HG03135 (cell line): ENCODE data around the gene ISOC2.
"Not testable (repeated sequence)": the region's sequence is repeated elsewhere in the genome, so short reads cannot be mapped to it uniquely, and the experiment has no call there.

ENCODE experiments used
- ATAC-seq: cut with Tn5 transposase; IDR thresholded peaks from one replicate; pipeline ENCODE4 v1.9.1; 2021; ENCODE audit warnings: mild to moderate bottlenecking, moderate library complexity; ENCODE audit not compliant: unreplicated experiment

ISOC2 gene

GRCh38 chr19:55418185-55418584 lies 43.3 kb downstream of the ISOC2 start:
- no peak for ATAC-seq

GRCh38 chr19:55410168-55410567 lies 51.3 kb downstream of the ISOC2 start:
- no peak for ATAC-seq

GRCh38 chr19:55409179-55409578 lies 52.3 kb downstream of the ISOC2 start:
- ATAC-seq: not testable (repeated sequence)

- ATAC-seq: no peak
Observed at GRCh38 chr19:55408533-55408872, 52.9 kb downstream of the ISOC2 start.

GRCh38 chr19:55407800-55408532 lies 53.5 kb downstream of the ISOC2 start:
- ATAC-seq: peak; percentile 83

GRCh38 chr19:55407550-55407799 lies 54.0 kb downstream of the ISOC2 start, which contains the start of gene UBE2S:
TSS of gene UBE2S (minus strand) at chr19:55407788. CDS start at chr19:55407589, 199 bp downstream.
- ATAC-seq: peak; percentile 65

- ATAC-seq: peak; percentile 11
Observed at GRCh38 chr19:55406826-55407549, 54.5 kb downstream of the ISOC2 start.

- no peak for ATAC-seq
Observed at GRCh38 chr19:55406091-55406825, 55.2 kb downstream of the ISOC2 start.

GRCh38 chr19:55405638-55406037 lies 55.8 kb downstream of the ISOC2 start:
- ATAC-seq: no peak
